ENCODE measurements around the gene CBX8. TPM values are rescaled to one million over a fixed set of nuclear protein-coding genes. Genes with fewer than 3 reads are reported as not detected.

CBX8 gene
- total and polyA plus RNA-seq, 2 of the 13 experiments (the other 11 are each of a cell fraction or from before 2014, with no cell fraction given): 0.34 to 12.6 TPM

DNA sequence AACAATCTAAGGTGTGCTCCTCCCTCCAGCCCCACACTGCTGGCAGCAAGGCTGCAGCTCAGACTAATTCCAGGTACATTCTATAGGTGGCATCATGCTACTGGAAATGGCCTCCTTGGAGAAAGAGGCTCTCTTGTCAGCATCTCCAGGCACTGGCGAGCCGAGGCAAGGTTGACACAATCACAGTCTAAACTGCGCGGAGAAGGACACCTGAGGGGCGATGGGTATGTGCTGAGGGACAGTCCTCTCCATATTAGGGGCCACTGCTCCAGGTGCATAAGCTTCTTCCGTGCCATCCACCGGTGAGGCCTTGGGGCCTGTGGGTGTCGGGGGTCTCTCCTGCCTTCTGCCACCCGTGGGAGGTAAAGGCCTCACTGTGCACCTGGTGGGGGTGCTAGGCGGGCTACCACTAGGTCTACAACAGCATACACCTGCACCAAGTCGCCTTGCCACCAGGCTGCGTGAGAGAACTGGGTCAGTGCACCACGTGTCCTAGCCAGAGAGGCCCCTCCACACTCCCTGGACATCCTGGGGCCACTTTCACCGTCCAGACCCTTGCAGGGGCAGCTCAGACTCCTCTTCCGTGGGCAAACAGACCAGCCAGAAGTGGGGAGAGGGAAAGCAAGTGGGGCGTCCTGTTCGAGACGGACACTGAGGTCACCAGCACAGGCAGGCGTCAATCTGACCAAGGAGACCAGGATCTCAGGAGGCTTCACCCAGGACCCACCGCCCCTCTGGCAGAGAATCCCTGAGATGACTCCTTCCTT is 12.1 kb upstream of the CBX8 start (continued):
- TF ChIP-seq ZNF775 (CRISPR knock-in tag; IDR thresholded peaks at IDR 0.05; ENCODE audit: borderline replicate concordance): no peak
- no peak for TF ChIP-seq ZNF343 (CRISPR knock-in tag; IDR thresholded peaks at IDR 0.05)
- no peak for TF ChIP-seq SIX1 (CRISPR knock-in tag; IDR thresholded peaks at IDR 0.05; ENCODE audit: borderline replicate concordance)
- no peak for TF ChIP-seq ZZZ3 (CRISPR knock-in tag; IDR thresholded peaks at IDR 0.05; ENCODE audit: borderline replicate concordance)
- no peak for TF ChIP-seq MAFG (CRISPR knock-in tag; IDR thresholded peaks at IDR 0.05)
- TF ChIP-seq XRCC5 (optimal IDR thresholded peaks at IDR 0.05; ENCODE audit: low read length): no peak
- TF ChIP-seq RFX5 (IDR thresholded peaks at IDR 0.05; ENCODE audit: low read depth, low read length): 0 out of 2 replicates have a peak, but pooled peaks have one; percentile 13
- TF ChIP-seq, protein P1, sequence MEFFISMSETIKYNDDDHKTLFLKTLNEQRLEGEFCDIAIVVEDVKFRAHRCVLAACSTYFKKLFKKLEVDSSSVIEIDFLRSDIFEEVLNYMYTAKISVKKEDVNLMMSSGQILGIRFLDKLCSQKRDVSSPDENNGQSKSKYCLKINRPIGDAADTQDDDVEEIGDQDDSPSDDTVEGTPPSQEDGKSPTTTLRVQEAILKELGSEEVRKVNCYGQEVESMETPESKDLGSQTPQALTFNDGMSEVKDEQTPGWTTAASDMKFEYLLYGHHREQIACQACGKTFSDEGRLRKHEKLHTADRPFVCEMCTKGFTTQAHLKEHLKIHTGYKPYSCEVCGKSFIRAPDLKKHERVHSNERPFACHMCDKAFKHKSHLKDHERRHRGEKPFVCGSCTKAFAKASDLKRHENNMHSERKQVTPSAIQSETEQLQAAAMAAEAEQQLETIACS (CRISPR knock-in tag; IDR thresholded peaks at IDR 0.05): no peak
- TF ChIP-seq KMT2A (CRISPR knock-in tag; IDR thresholded peaks at IDR 0.05): no peak
- TF ChIP-seq, protein P2, sequence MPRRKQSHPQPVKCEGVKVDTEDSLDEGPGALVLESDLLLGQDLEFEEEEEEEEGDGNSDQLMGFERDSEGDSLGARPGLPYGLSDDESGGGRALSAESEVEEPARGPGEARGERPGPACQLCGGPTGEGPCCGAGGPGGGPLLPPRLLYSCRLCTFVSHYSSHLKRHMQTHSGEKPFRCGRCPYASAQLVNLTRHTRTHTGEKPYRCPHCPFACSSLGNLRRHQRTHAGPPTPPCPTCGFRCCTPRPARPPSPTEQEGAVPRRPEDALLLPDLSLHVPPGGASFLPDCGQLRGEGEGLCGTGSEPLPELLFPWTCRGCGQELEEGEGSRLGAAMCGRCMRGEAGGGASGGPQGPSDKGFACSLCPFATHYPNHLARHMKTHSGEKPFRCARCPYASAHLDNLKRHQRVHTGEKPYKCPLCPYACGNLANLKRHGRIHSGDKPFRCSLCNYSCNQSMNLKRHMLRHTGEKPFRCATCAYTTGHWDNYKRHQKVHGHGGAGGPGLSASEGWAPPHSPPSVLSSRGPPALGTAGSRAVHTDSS (CRISPR knock-in tag; conservative IDR thresholded peaks at IDR 0.05): no peak
- TF ChIP-seq GTF3A (CRISPR knock-in tag; conservative IDR thresholded peaks at IDR 0.05): no peak
- 0 out of 2 replicates have a peak, but pooled peaks have one; percentile 58 for TF ChIP-seq WIZ (CRISPR knock-in tag; IDR thresholded peaks at IDR 0.05)
- no peak for TF ChIP-seq NR3C1 (CRISPR knock-in tag; IDR thresholded peaks at IDR 0.05)
- TF ChIP-seq ZNF33A (CRISPR knock-in tag; IDR thresholded peaks at IDR 0.05; ENCODE audit: borderline replicate concordance): no peak
- no peak for TF ChIP-seq MIER3 (CRISPR knock-in tag; IDR thresholded peaks at IDR 0.05; ENCODE audit: borderline replicate concordance)
- TF ChIP-seq, protein P3, sequence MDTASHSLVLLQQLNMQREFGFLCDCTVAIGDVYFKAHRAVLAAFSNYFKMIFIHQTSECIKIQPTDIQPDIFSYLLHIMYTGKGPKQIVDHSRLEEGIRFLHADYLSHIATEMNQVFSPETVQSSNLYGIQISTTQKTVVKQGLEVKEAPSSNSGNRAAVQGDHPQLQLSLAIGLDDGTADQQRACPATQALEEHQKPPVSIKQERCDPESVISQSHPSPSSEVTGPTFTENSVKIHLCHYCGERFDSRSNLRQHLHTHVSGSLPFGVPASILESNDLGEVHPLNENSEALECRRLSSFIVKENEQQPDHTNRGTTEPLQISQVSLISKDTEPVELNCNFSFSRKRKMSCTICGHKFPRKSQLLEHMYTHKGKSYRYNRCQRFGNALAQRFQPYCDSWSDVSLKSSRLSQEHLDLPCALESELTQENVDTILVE (CRISPR knock-in tag; IDR thresholded peaks at IDR 0.05): no peak
- TF ChIP-seq SAP130 (CRISPR knock-in tag; IDR thresholded peaks at IDR 0.05; ENCODE audit: low read depth): peak; percentile 57
- TF ChIP-seq, protein P4, sequence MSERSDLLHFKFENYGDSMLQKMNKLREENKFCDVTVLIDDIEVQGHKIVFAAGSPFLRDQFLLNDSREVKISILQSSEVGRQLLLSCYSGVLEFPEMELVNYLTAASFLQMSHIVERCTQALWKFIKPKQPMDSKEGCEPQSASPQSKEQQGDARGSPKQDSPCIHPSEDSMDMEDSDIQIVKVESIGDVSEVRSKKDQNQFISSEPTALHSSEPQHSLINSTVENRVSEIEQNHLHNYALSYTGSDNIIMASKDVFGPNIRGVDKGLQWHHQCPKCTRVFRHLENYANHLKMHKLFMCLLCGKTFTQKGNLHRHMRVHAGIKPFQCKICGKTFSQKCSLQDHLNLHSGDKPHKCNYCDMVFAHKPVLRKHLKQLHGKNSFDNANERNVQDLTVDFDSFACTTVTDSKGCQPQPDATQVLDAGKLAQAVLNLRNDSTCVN (CRISPR knock-in tag; IDR thresholded peaks at IDR 0.05; ENCODE audit: borderline replicate concordance): no peak
- TF ChIP-seq, protein P5, sequence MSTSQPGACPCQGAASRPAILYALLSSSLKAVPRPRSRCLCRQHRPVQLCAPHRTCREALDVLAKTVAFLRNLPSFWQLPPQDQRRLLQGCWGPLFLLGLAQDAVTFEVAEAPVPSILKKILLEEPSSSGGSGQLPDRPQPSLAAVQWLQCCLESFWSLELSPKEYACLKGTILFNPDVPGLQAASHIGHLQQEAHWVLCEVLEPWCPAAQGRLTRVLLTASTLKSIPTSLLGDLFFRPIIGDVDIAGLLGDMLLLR (CRISPR knock-in tag; IDR thresholded peaks at IDR 0.05): no peak
- no peak for TF ChIP-seq ATM (IDR thresholded peaks at IDR 0.05; ENCODE audit: borderline replicate concordance)
- TF ChIP-seq ZC3H13 (CRISPR knock-in tag; IDR thresholded peaks at IDR 0.05): no peak
- TF ChIP-seq, protein P6, sequence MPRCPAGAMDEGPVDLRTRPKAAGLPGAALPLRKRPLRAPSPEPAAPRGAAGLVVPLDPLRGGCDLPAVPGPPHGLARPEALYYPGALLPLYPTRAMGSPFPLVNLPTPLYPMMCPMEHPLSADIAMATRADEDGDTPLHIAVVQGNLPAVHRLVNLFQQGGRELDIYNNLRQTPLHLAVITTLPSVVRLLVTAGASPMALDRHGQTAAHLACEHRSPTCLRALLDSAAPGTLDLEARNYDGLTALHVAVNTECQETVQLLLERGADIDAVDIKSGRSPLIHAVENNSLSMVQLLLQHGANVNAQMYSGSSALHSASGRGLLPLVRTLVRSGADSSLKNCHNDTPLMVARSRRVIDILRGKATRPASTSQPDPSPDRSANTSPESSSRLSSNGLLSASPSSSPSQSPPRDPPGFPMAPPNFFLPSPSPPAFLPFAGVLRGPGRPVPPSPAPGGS (CRISPR knock-in tag; IDR thresholded peaks at IDR 0.05): no peak; the same call in 1 of the 2 replicates
- no peak; the same call in 1 of the 2 replicates for TF ChIP-seq ZNF589 (CRISPR knock-in tag; conservative IDR thresholded peaks at IDR 0.05)
- TF ChIP-seq PCBP1 (IDR thresholded peaks at IDR 0.05; ENCODE audit: borderline replicate concordance, low read depth, low read length): no peak

Measured in HepG2 (cell line).